Lung microvascular endothelial cell (primary cell): Measurements from ENCODE around the gene SYCN. TPM values are rescaled to one million over a fixed set of nuclear protein-coding genes. Genes with fewer than 3 reads are reported as not detected.

ENCODE experiments used
- DNase-seq, 2 donors: peaks; one replicate each; pipeline versions ENCODE4 v3.0.0 to v3.0.0-alpha.2; 2010; ENCODE audit warnings: low read depth in 2 of 2
- total RNA-seq: library from RNA; depleted of rRNA; stranded (reverse); fragments of >200 nt; gene quantifications from 2 replicates; pipeline ENCODE4 v1.2.1, GENCODE V29; 2014

The SYCN gene
- total RNA-seq, 1 donor from 2014 or later = not detected

GRCh38 chr19:39194832-39195542 lies 9.1 kb downstream of the SYCN start:
- DNase-seq = peak in 1 of 2 donors; percentile 84

GRCh38 chr19:39193803-39194202 lies 10.3 kb downstream of the SYCN start:
- peak in 1 of 2 donors; percentile 14 for DNase-seq

- no peak for DNase-seq
Measured at GRCh38 chr19:39192846-39193245, 11.2 kb downstream of the SYCN start.

GRCh38 chr19:39190768-39191167 lies 13.3 kb downstream of the SYCN start:
- no peak for DNase-seq

- DNase-seq = no peak
Measured at GRCh38 chr19:39188960-39189359, 15.1 kb downstream of the SYCN start.

- DNase-seq = no peak
Measured at GRCh38 chr19:39187552-39187943, 16.5 kb downstream of the SYCN start.

GRCh38 chr19:39186391-39186790 lies 17.7 kb downstream of the SYCN start:
- DNase-seq = no peak

GRCh38 chr19:39183104-39183503 lies 21.0 kb downstream of the SYCN start:
- DNase-seq = no peak

GRCh38 chr19:39182174-39182505 lies 21.9 kb downstream of the SYCN start:
- DNase-seq = no peak

- no peak for DNase-seq
Measured at GRCh38 chr19:39181500-39182173, 22.4 kb downstream of the SYCN start.

GRCh38 chr19:39180749-39181148 lies 23.3 kb downstream of the SYCN start:
- no peak for DNase-seq

- DNase-seq = no peak
Measured at GRCh38 chr19:39179754-39180153, 24.3 kb downstream of the SYCN start.

- no peak for DNase-seq
Measured at GRCh38 chr19:39178296-39179006, 25.6 kb downstream of the SYCN start.

GRCh38 chr19:39177736-39178135 lies 26.3 kb downstream of the SYCN start:
- no peak for DNase-seq

GRCh38 chr19:39177110-39177699 lies 26.9 kb downstream of the SYCN start:
- DNase-seq = no peak

- no peak for DNase-seq
Measured at GRCh38 chr19:39175564-39175963, 28.5 kb downstream of the SYCN start.

GRCh38 chr19:39174558-39175544 lies 29.2 kb downstream of the SYCN start:
- DNase-seq = no peak

GRCh38 chr19:39174142-39174541 lies 29.9 kb downstream of the SYCN start:
- DNase-seq = no peak

GRCh38 chr19:39173502-39173991 lies 30.5 kb downstream of the SYCN start:
- DNase-seq = no peak

GRCh38 chr19:39172700-39173501 lies 31.2 kb downstream of the SYCN start:
- no peak for DNase-seq
